ENCODE results near the gene AGPAT2. TPM values are rescaled to one million over a fixed set of nuclear protein-coding genes. Genes with fewer than 3 reads are reported as not detected.

The AGPAT2 gene
- total and polyA plus RNA-seq, 2 of the 4 experiments (the other 2 are of a cell fraction), result 16.1 to 39.5 TPM

- Histone ChIP-seq H2AK9ac (replicated peaks; ENCODE audit: low read depth, low read length, poor library complexity) (no peak overlapping the region), H3K9me3 (ENCODE audit: control insufficient read depth, insufficient read depth, low read length) (no peaks in the 10 kb centered on the region), H3K9me1 (ENCODE audit: insufficient read depth, low read length) (no peaks in the 10 kb centered on the region), H3K4ac (ENCODE audit: low read depth, low read length) (no peak overlapping the region), H2AFZ (replicated peaks; ENCODE audit: low read length, poor library complexity) (peak overlapping the region; percentile 3), H4K20me1 (ENCODE audit: insufficient read depth, low read length) (no peaks in the 10 kb centered on the region; the same call in none of the 2 replicates), H3K9ac (ENCODE audit: low read depth, low read length) (no peak overlapping the region), H3K27me3 (ENCODE audit: control insufficient read depth, insufficient read depth, low read length) (no peaks in the 10 kb centered on the region), H3K18ac (ENCODE audit: low read depth, low read length) (no peak overlapping the region), H3K14ac (replicated peaks; ENCODE audit: low read depth, low read length) (no peak overlapping the region), H3K4me2 (ENCODE audit: low read depth, low read length) (no peak overlapping the region), H2BK20ac (ENCODE audit: low read depth, low read length) (no peak overlapping the region), H2BK15ac (ENCODE audit: low read depth, low read length) (no peak overlapping the region), H3K79me1 (ENCODE audit: low read depth in 1 of 2, low read length in 2 of 2) (0 out of 4 replicates have a peak, but pooled peaks cover 0 to 6% of the 10 kb centered on the region in 2 experiments), H2AK5ac (ENCODE audit: low read depth, low read length) (no peak overlapping the region), H4K91ac (ENCODE audit: insufficient read depth, low read depth, low read length) (no peak overlapping the region), H3K56ac (ENCODE audit: extremely low read depth, insufficient read depth, low read length) (no peak overlapping the region), H3K4me1 (ENCODE audit: control insufficient read depth, insufficient read depth, low read length) (no peaks in the 10 kb centered on the region), H3K36me3 (ENCODE audit: control insufficient read depth, insufficient read depth, low read length) (peaks cover 18% of the 10 kb centered on the region; the same call in 1 of the 2 replicates), H2BK5ac (ENCODE audit: low read depth, low read length, poor library complexity, severe bottlenecking) (no peak overlapping the region), H2BK120ac (ENCODE audit: low read depth, low read length) (no peak overlapping the region), H4K8ac (ENCODE audit: low read depth in 2 of 2, low read length in 2 of 2) (no peak overlapping the region), H3K4me3 (ENCODE audit: insufficient read depth, low read depth, low read length) (no peak overlapping the region), H3K27ac (ENCODE audit: insufficient read depth, low read length) (no peak overlapping the region), H4K5ac (ENCODE audit: low read depth, low read length) (no peak overlapping the region), H3K23ac (ENCODE audit: low read depth, low read length) (no peak overlapping the region)
- dilution Hi-C loops (cut with HindIII; ENCODE audit: low sequenced_read_pairs, unreplicated experiment) (no loop called here), in situ Hi-C loops (cut with MboI; ENCODE audit: low sequenced_read_pairs) (no loop called here), intact Hi-C loops (cut with micrococcal nuclease) (no loop called here)
- no peak for TF ChIP-seq RCOR1 (IDR thresholded peaks at IDR 0.05; ENCODE audit: insufficient replicate concordance, low read length)
- no peak for TF ChIP-seq RFX5 (IDR thresholded peaks at IDR 0.05; ENCODE audit: low read depth, low read length)
- no peak for TF ChIP-seq USF2 (IDR thresholded peaks at IDR 0.05; ENCODE audit: low read depth, low read length)
- TF ChIP-seq RAD21 (IDR thresholded peaks at IDR 0.05; ENCODE audit: low read length), result no peak
- TF ChIP-seq, protein P1, sequence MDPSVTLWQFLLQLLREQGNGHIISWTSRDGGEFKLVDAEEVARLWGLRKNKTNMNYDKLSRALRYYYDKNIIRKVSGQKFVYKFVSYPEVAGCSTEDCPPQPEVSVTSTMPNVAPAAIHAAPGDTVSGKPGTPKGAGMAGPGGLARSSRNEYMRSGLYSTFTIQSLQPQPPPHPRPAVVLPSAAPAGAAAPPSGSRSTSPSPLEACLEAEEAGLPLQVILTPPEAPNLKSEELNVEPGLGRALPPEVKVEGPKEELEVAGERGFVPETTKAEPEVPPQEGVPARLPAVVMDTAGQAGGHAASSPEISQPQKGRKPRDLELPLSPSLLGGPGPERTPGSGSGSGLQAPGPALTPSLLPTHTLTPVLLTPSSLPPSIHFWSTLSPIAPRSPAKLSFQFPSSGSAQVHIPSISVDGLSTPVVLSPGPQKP (IDR thresholded peaks at IDR 0.05; ENCODE audit: borderline replicate concordance, low read depth, low read length), result no peak
- TF ChIP-seq BHLHE40 (IDR thresholded peaks at IDR 0.05; ENCODE audit: low read depth, low read length), result no peak
- no peak for TF ChIP-seq FOS (IDR thresholded peaks at IDR 0.05; ENCODE audit: low read depth, low read length)
- TF ChIP-seq CEBPB (IDR thresholded peaks at IDR 0.05; ENCODE audit: low read depth, low read length), result no peak
- TF ChIP-seq POLR2A (IDR thresholded peaks at IDR 0.05; ENCODE audit: low read depth, low read length), result no peak
- no peak for TF ChIP-seq MAZ (IDR thresholded peaks at IDR 0.05; ENCODE audit: borderline replicate concordance, low read depth, low read length)
- TF ChIP-seq CTCF (conservative IDR thresholded peaks at IDR 0.05; ENCODE audit: low read depth, low read length), result no peak
- no peak for TF ChIP-seq NFE2L2 (IDR thresholded peaks at IDR 0.05; ENCODE audit: low read depth, low read length)
- CTCF ChIA-PET, result no interaction called here
- no TSS peak for BruUV-seq (replicated peaks)
- no peak for DNase-seq
- POLR2A ChIA-PET (ENCODE audit: unreplicated experiment), result no interaction called here
- ATAC-seq (ENCODE audit: low read depth), result no peak
- 94% methylated on average over 9 of the region's 26 CpGs; no CpG with 5 or more reads in 1 of the 2 experiments for WGBS, 2 experiments (ENCODE audit: extremely low coverage in 2 of 2, insufficient read length in 1 of 2)
Measured at GRCh38 chr9:136673975-136674785, 13.1 kb downstream of the AGPAT2 start.

Measured in IMR-90 (cell line).